Hepatocyte (in vitro differentiated cells): ENCODE results near the gene NFAT5.

Experiments used
- CTCF ChIP-seq: fragments of 200-600 bp; sonication (generic); IDR thresholded peaks from 2 replicates; pipeline ENCODE4 v1.5.1; 2016; ENCODE audit warnings: antibody characterized with exemption, mild to moderate bottlenecking; ENCODE audit not compliant: poor library complexity
- EZH2 ChIP-seq: fragments of 200-600 bp; sonication (generic); IDR thresholded peaks from 2 replicates; pipeline ENCODE4 v1.6.1; 2016; ENCODE audit warnings: antibody characterized with exemption, mild to moderate bottlenecking, borderline replicate concordance
- EZH2phosphoT487 ChIP-seq: fragments of 200-600 bp; sonication (generic); IDR thresholded peaks from one replicate; pipeline ENCODE4 v1.6.1; 2018; ENCODE audit warnings: antibody characterized with exemption, mild to moderate bottlenecking, low read depth, moderate library complexity; ENCODE audit not compliant: unreplicated experiment, severe bottlenecking

GRCh38 chr16:69680358-69680757 is 114.6 kb downstream of the NFAT5 start:
- TF ChIP-seq CTCF (no peak), EZH2 (no peak), EZH2phosphoT487 (no peak)
